ENCODE measurements around the gene ADRA2B. TPM values are rescaled to one million over a fixed set of nuclear protein-coding genes. Genes with fewer than 3 reads are reported as not detected.

ADRA2B gene
- total RNA-seq, 1 experiment from 2014 or later: 0.47 TPM

DNA sequence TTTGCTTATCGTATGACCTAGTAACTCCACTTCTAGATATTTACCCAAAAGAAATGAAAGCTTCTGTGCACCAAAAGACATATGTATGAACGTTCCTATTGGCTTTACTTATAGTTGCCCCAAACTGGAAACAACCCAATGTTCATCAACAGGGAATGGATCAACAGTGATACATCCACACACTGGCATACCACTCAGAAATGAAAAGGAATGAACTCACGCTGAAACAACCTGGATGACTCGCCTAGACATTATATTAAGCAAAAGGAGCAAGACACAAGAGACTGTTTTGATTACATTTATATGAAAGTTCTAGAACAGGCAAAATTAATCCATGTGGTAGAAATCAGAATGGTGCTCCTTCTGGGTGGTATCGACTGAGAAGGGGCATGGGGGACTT, 18.9 kb downstream of the ADRA2B start:
- BruUV-seq (replicated peaks): no TSS peak
- H3K9me3 ChIP-seq (ENCODE audit: control insufficient read depth in 1 of 2, insufficient read depth in 1 of 2, low read depth in 1 of 2, low read length in 2 of 2): no peaks in the 10 kb centered on the region
- H3K79me2 ChIP-seq (ENCODE audit: insufficient read depth, low read length): no peaks in the 10 kb centered on the region
- H3K4me2 ChIP-seq (ENCODE audit: low read length): no peak overlapping the region
- no peaks in the 10 kb centered on the region for H3K36me3 ChIP-seq (ENCODE audit: control insufficient read depth in 1 of 2, insufficient read depth in 2 of 2, low read length in 2 of 2)
- H3K4me3 ChIP-seq (replicated peaks in 1 of 2; ENCODE audit: low read depth in 1 of 2, low read length in 2 of 2): no peak overlapping the region
- H4K20me1 ChIP-seq (ENCODE audit: insufficient read depth): no peaks in the 10 kb centered on the region
- POLR2A ChIA-PET: no interaction called here
- no peak overlapping the region for H3K9ac ChIP-seq (ENCODE audit: low read length)
- ATAC-seq: no peak
- no peaks in the 10 kb centered on the region for H3K9me2 ChIP-seq (ENCODE audit: insufficient read depth)
- intact Hi-C loops (cut with micrococcal nuclease): no loop called here
- no peaks in the 10 kb centered on the region for H3K27me3 ChIP-seq (ENCODE audit: insufficient read depth, low read length)
- DNase-seq (ENCODE audit: low read depth, low spot score): no peak
- H3K27ac ChIP-seq (ENCODE audit: low read depth, low read length): no peak overlapping the region
- RAD21 ChIA-PET (ENCODE audit: low non-redundant PET in 1 of 2, low total read pairs in 2 of 2, uncharacterized antibody in 2 of 2, unreplicated experiment in 2 of 2): no interaction called here
- no peak overlapping the region for H2AFZ ChIP-seq (ENCODE audit: low read depth, low read length, poor library complexity, severe bottlenecking)
- CTCF ChIA-PET: no interaction called here
- TF ChIP-seq EZH2phosphoT487 (IDR thresholded peaks at IDR 0.05; ENCODE audit: borderline replicate concordance) (no peak), RAD21 (IDR thresholded peaks at IDR 0.05; ENCODE audit: low read depth) (no peak), POLR2AphosphoS5 (IDR thresholded peaks at IDR 0.05; ENCODE audit: low read depth, low read length) (no peak), ELF1 (IDR thresholded peaks at IDR 0.05; ENCODE audit: borderline replicate concordance, low read depth) (no peak), CEBPB (IDR thresholded peaks at IDR 0.05; ENCODE audit: low read depth) (no peak), TCF7L2 (IDR thresholded peaks at IDR 0.05; ENCODE audit: borderline replicate concordance, extremely low read depth, insufficient read depth, insufficient read length) (no peak)
- TF ChIP-seq, protein P1, sequence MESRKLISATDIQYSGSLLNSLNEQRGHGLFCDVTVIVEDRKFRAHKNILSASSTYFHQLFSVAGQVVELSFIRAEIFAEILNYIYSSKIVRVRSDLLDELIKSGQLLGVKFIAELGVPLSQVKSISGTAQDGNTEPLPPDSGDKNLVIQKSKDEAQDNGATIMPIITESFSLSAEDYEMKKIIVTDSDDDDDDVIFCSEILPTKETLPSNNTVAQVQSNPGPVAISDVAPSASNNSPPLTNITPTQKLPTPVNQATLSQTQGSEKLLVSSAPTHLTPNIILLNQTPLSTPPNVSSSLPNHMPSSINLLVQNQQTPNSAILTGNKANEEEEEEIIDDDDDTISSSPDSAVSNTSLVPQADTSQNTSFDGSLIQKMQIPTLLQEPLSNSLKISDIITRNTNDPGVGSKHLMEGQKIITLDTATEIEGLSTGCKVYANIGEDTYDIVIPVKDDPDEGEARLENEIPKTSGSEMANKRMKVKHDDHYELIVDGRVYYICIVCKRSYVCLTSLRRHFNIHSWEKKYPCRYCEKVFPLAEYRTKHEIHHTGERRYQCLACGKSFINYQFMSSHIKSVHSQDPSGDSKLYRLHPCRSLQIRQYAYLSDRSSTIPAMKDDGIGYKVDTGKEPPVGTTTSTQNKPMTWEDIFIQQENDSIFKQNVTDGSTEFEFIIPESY (IDR thresholded peaks at IDR 0.05; ENCODE audit: extremely low read depth, insufficient replicate concordance, low read length): no peak
- TF ChIP-seq, protein P2, sequence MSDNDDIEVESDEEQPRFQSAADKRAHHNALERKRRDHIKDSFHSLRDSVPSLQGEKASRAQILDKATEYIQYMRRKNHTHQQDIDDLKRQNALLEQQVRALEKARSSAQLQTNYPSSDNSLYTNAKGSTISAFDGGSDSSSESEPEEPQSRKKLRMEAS (IDR thresholded peaks at IDR 0.05): no peak
- H3K4me1 ChIP-seq (ENCODE audit: control insufficient read depth in 1 of 2, insufficient read depth in 2 of 2, low read length in 2 of 2): peaks cover 0 to 1% of the 10 kb centered on the region in 2 experiments; a peak in 1 of 4 replicates

All from HCT116 (cell line).